H9 (cell line): Measurements from ENCODE around the gene PKD2L1. TPM values are rescaled to one million over a fixed set of nuclear protein-coding genes. Genes with fewer than 3 reads are reported as not detected.

ENCODE experiments used
- DNase-seq: peaks from one replicate; pipeline ENCODE4 v3.0.0-alpha.2; 2017
- H2AFZ ChIP-seq: one replicate; pipeline ENCODE4 v1.6.1; 2013; ENCODE audit warnings: mild to moderate bottlenecking, low read length, control low read depth, moderate library complexity
- H2AK5ac ChIP-seq: 2 replicates; pipeline ENCODE4 v1.6.1; 2013; ENCODE audit warnings: low read length, control low read depth, mixed read lengths; ENCODE audit not compliant: insufficient read length
- H2BK120ac ChIP-seq: one replicate; pipeline ENCODE4 v1.6.1; 2013; ENCODE audit warnings: low read depth, mild to moderate bottlenecking, low read length, control low read depth, inconsistent platforms; ENCODE audit not compliant: poor library complexity, severe bottlenecking
- H2BK12ac ChIP-seq: 2 replicates; pipeline ENCODE4 v1.6.1; 2013; ENCODE audit warnings: low read length, control low read depth, mixed read lengths, low read depth; ENCODE audit not compliant: insufficient read length
- H2BK15ac ChIP-seq: 2 replicates; pipeline ENCODE4 v1.6.1; 2013; ENCODE audit warnings: low read depth, low read length, control low read depth
- H2BK20ac ChIP-seq: one replicate; pipeline ENCODE4 v1.6.1; 2013; ENCODE audit warnings: low read depth, mild to moderate bottlenecking, low read length, control low read depth, inconsistent platforms; ENCODE audit not compliant: poor library complexity, severe bottlenecking
- H2BK5ac ChIP-seq: 2 replicates; pipeline ENCODE4 v1.6.1; 2013; ENCODE audit warnings: low read length, control low read depth, mixed read lengths; ENCODE audit not compliant: insufficient read length
- H3K14ac ChIP-seq: 2 replicates; pipeline ENCODE4 v1.6.1; 2013; ENCODE audit warnings: low read length, control low read depth; ENCODE audit not compliant: insufficient read depth
- H3K18ac ChIP-seq: 2 replicates; pipeline ENCODE4 v1.6.1; 2013; ENCODE audit warnings: low read depth, mild to moderate bottlenecking, mixed read lengths, low read length, control low read depth; ENCODE audit not compliant: insufficient read length
- H3K23ac ChIP-seq: 2 replicates; pipeline ENCODE4 v1.6.1; 2013; ENCODE audit warnings: low read length, control low read depth, mixed read lengths, low read depth; ENCODE audit not compliant: insufficient read length
- H3K23me2 ChIP-seq: 2 replicates; pipeline ENCODE4 v1.6.1; 2013; ENCODE audit warnings: low read depth, mild to moderate bottlenecking, mixed read lengths, low read length, control low read depth; ENCODE audit not compliant: insufficient read length, poor library complexity, severe bottlenecking
- H3K27ac ChIP-seq: 2 replicates; pipeline ENCODE4 v1.5.1; 2013; ENCODE audit warnings: low read length, control low read depth, mixed read lengths, low read depth; ENCODE audit not compliant: insufficient read length
- H3K27me3 ChIP-seq: 2 replicates; pipeline ENCODE4 v1.6.1; 2013; ENCODE audit warnings: low read length, control low read depth, inconsistent platforms; ENCODE audit not compliant: insufficient read depth
- H3K4ac ChIP-seq: 2 replicates; pipeline ENCODE4 v1.6.1; 2013; ENCODE audit warnings: low read depth, mild to moderate bottlenecking, control low read depth, inconsistent platforms, low read length, moderate library complexity
- H3K4me1 ChIP-seq: 2 replicates; pipeline ENCODE4 v1.6.1; 2013; ENCODE audit warnings: low read length, control low read depth, inconsistent platforms; ENCODE audit not compliant: insufficient read depth
- H3K4me2 ChIP-seq: 2 replicates; pipeline ENCODE4 v1.6.1; 2013; ENCODE audit warnings: low read length, control low read depth, mixed read lengths; ENCODE audit not compliant: insufficient read length, insufficient read depth
- H3K56ac ChIP-seq: 2 replicates; pipeline ENCODE4 v1.6.1; 2013; ENCODE audit warnings: low read depth, mild to moderate bottlenecking, mixed read lengths, low read length, control low read depth; ENCODE audit not compliant: insufficient read length
- H3K79me1 ChIP-seq: 2 replicates; pipeline ENCODE4 v1.6.1; 2013; ENCODE audit warnings: low read depth, mild to moderate bottlenecking, moderate library complexity, low read length, control low read depth, inconsistent platforms; ENCODE audit not compliant: insufficient read depth, poor library complexity, severe bottlenecking
- H3K79me2 ChIP-seq: 2 replicates; pipeline ENCODE4 v1.6.1; 2013; ENCODE audit warnings: low read length, control low read depth, inconsistent platforms; ENCODE audit not compliant: insufficient read depth
- H3K9ac ChIP-seq: 2 replicates; pipeline ENCODE4 v1.6.1; 2013; ENCODE audit warnings: low read length, control low read depth, mixed read lengths; ENCODE audit not compliant: insufficient read length; ENCODE audit errors: extremely low read depth
- H3K9me3 ChIP-seq: one replicate; pipeline ENCODE4 v1.6.1; 2013; ENCODE audit warnings: low read depth, low read length, inconsistent platforms; ENCODE audit not compliant: control insufficient read depth
- H3T11ph ChIP-seq: one replicate; pipeline ENCODE4 v1.6.1; 2013; ENCODE audit warnings: mild to moderate bottlenecking, low read length, control low read depth, inconsistent platforms
- H4K20me1 ChIP-seq: one replicate; pipeline ENCODE4 v1.6.1; 2013; ENCODE audit not compliant: control insufficient read depth, insufficient read length, insufficient read depth
- H4K5ac ChIP-seq: 2 replicates; pipeline ENCODE4 v1.6.1; 2013; ENCODE audit warnings: low read depth, mild to moderate bottlenecking, mixed read lengths, low read length, control low read depth; ENCODE audit not compliant: insufficient read length
- H4K8ac ChIP-seq: replicated peaks from 2 replicates; pipeline ENCODE4 v1.6.1; 2013; ENCODE audit warnings: low read length, control low read depth, mixed read lengths, low read depth; ENCODE audit not compliant: insufficient read length
- H4K91ac ChIP-seq: 2 replicates; pipeline ENCODE4 v1.6.1; 2013; ENCODE audit warnings: low read depth, mild to moderate bottlenecking, moderate library complexity, mixed read lengths, low read length, control low read depth; ENCODE audit not compliant: insufficient read length
- H3K27ac Mint-ChIP-seq, 3 experiments: 2 replicates in 2 of 3; 3 replicates in 1 of 3; pipeline ENCODE4 v1.8.0; 2020 to 2021; ENCODE audit warnings: mixed read lengths in 3 of 3, mild to moderate bottlenecking in 1 of 3, moderate library complexity in 1 of 3
- H3K27me3 Mint-ChIP-seq: 2 replicates; pipeline ENCODE4 v1.8.0; 2021; ENCODE audit warnings: low read depth, mild to moderate bottlenecking, moderate library complexity, mixed read lengths
- H3K36me3 Mint-ChIP-seq, 3 experiments: 2 replicates in 2 of 3; 3 replicates in 1 of 3; pipeline ENCODE4 v1.8.0; 2020 to 2021; ENCODE audit warnings: low read depth in 3 of 3, mixed read lengths in 3 of 3; ENCODE audit not compliant: insufficient read depth in 1 of 3
- H3K4me1 Mint-ChIP-seq, 2 experiments: 2 replicates each; pipeline ENCODE4 v1.8.0; 2020; ENCODE audit warnings: mixed read lengths in 2 of 2
- H3K4me3 Mint-ChIP-seq, 2 experiments: 2 replicates in 1 of 2; 3 replicates in 1 of 2; pipeline ENCODE4 v1.8.0; 2020 to 2021; ENCODE audit warnings: mild to moderate bottlenecking in 2 of 2, mixed read lengths in 2 of 2, moderate library complexity in 1 of 2
- H3K9me3 Mint-ChIP-seq, 2 experiments: 2 replicates in 1 of 2; 3 replicates in 1 of 2; pipeline ENCODE4 v1.8.0; 2020; ENCODE audit warnings: mild to moderate bottlenecking in 2 of 2, mixed read lengths in 2 of 2, moderate library complexity in 1 of 2
- CTCF ChIP-seq: fragments of 200-600 bp; sonication (generic); conservative IDR thresholded peaks from 3 replicates; pipeline ENCODE4 v1.8.0; 2021; ENCODE audit warnings: antibody characterized with exemption, mild to moderate bottlenecking
- WGBS: extraction: QIAGEN DNeasy Blood & Tissue Kit; methylation state at CpG from one replicate; pipeline ENCODE4 v1.1.7; 2013; ENCODE audit warnings: missing lambda C conversion rate, low lambda C conversion rate, mixed read lengths; ENCODE audit not compliant: insufficient read length; ENCODE audit errors: extremely low coverage; 5-methylcytosine and 5-hydroxymethylcytosine counted together
- total RNA-seq: library from RNA; stranded (reverse); gene quantifications from 2 replicates; pipeline ENCODE4 v1.2.1, GENCODE V29; 2021

Gene PKD2L1
- total RNA-seq, 1 experiment from 2014 or later = 0.20 TPM

GRCh38 chr10:100349087-100349486, 19.1 kb upstream of the PKD2L1 start:
- H3K4me1 Mint-ChIP-seq = peaks cover 55 to 61% of the 10 kb centered on the region in 2 experiments

More at GRCh38 chr10:100349087-100349486, 19.1 kb upstream of the PKD2L1 start:
- peak overlapping the region; percentile 22 to 99 (median 23); a peak in 2 of 7 replicates for H3K27ac Mint-ChIP-seq
- H4K8ac ChIP-seq = no peak overlapping the region
- no peak overlapping the region for H4K91ac ChIP-seq
- peaks cover 64 to 67% (median 65%) of the 10 kb centered on the region in 3 experiments for H3K36me3 Mint-ChIP-seq
- DNase-seq = no peak
- H4K20me1 ChIP-seq = peaks cover 12% of the 10 kb centered on the region
- H2BK12ac ChIP-seq = no peak overlapping the region
- H3K4me1 ChIP-seq = peaks cover 2% of the 10 kb centered on the region; the same call in 1 of the 2 replicates
- no peaks in the 10 kb centered on the region; the same call in 1 of the 2 replicates for H3K27me3 Mint-ChIP-seq
- H3K27ac ChIP-seq = no peak overlapping the region
- H3T11ph ChIP-seq = no peak overlapping the region
- peak overlapping the region; percentile 70 for H3K4me2 ChIP-seq
- no peak overlapping the region for H3K56ac ChIP-seq
- no peak overlapping the region for H2BK5ac ChIP-seq
- H3K9ac ChIP-seq = peak overlapping the region; percentile 81
- H4K5ac ChIP-seq = no peak overlapping the region
- no peak overlapping the region for H3K14ac ChIP-seq
- H2BK15ac ChIP-seq = no peak overlapping the region
- H2BK120ac ChIP-seq = no peak overlapping the region
- H3K18ac ChIP-seq = no peak overlapping the region
- no peak for TF ChIP-seq CTCF
- H3K23ac ChIP-seq = no peak overlapping the region
- no peaks in the 10 kb centered on the region for H3K9me3 ChIP-seq
- no peak overlapping the region for H3K4ac ChIP-seq
- H2BK20ac ChIP-seq = no peak overlapping the region
- peaks cover 3 to 5% of the 10 kb centered on the region in 2 experiments; a peak in 2 of 5 replicates for H3K9me3 Mint-ChIP-seq
- peak overlapping the region; percentile 90 to 100 for H3K4me3 Mint-ChIP-seq
- peaks cover 18% of the 10 kb centered on the region for H3K23me2 ChIP-seq
- no CpG with 5 or more reads among the region's 5 CpGs for WGBS
- H2AK5ac ChIP-seq = no peak overlapping the region
- H3K27me3 ChIP-seq = no peaks in the 10 kb centered on the region
- H3K79me2 ChIP-seq = peaks cover 51% of the 10 kb centered on the region
- peaks cover 16% of the 10 kb centered on the region for H3K79me1 ChIP-seq
- no peak overlapping the region for H2AFZ ChIP-seq
